Erythroblast (primary cell): ENCODE measurements around the gene NLGN1.

Experiments used
- GATA1 ChIP-seq: IDR thresholded peaks from 2 replicates; pipeline ENCODE4 v1.6.1; 2011; ENCODE audit warnings: low read depth, mild to moderate bottlenecking, control low read depth, low read length, moderate library complexity
- POLR2A ChIP-seq: IDR thresholded peaks from 2 replicates; pipeline ENCODE4 v1.6.1; 2011; ENCODE audit warnings: mild to moderate bottlenecking, low read length

- TF ChIP-seq POLR2A (no peak), GATA1 (no peak)
These were observed 880.5 kb downstream of the NLGN1 start for GRCh38 chr3:174278094-174278493.
